ENCODE measurements around the gene MUC12.
"Not testable (repeated sequence)": the region's sequence is repeated elsewhere in the genome, so short reads cannot be mapped to it uniquely, and the experiment has no call there.

Gene MUC12

DNA sequence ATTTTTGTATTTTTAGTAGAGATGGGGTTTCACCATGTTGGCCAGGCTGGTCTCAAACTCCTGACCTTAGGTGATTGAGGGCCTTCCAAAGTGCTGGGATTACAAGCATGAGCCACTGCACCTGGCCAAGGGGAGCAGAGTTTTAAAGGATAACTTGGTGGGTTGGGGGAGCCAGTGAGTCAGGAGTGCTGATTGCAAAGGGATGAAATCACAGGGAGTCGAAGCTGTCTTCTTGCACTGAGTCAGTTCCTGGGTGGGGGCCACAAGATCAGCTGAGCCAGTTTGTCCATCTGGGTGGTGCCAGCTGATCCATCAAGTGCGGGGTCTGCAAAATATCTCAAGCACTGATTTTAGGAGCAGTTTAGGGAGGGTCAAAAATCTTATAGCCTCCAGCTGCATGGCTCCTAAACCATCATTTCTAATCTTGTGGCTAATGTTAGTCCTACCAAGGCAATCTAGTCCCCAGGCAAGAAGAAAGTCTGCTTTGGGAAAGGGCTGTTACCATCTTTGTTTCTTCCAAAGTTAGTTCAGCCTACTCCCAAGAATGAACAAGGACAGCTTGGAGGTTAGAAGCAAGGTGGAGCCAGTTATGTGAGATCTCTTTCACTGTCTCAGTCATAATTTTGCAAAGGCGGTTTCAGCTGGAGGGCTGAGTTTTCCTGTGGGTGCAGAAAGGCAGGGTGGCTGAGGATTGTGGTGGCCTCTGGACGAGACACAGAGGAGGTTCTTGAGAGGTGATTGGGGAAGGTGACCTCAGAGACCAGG lies 15.8 kb downstream of the MUC12 start:
- H3K9me3 ChIP-seq (ENCODE audit: control insufficient read depth, low read length); H3K9ac ChIP-seq; H3K4me1 ChIP-seq; H3K36me3 ChIP-seq (ENCODE audit: control insufficient read depth, insufficient read depth, low read length); H3K27ac ChIP-seq; H3K79me2 ChIP-seq; H3K27me3 ChIP-seq (ENCODE audit: control insufficient read depth, insufficient read depth, low read length); H3K4me2 ChIP-seq (ENCODE audit: low read length); H3K4me3 ChIP-seq (ENCODE audit: low read depth, low read length); H2AFZ ChIP-seq: not testable (repeated sequence)

DNA sequence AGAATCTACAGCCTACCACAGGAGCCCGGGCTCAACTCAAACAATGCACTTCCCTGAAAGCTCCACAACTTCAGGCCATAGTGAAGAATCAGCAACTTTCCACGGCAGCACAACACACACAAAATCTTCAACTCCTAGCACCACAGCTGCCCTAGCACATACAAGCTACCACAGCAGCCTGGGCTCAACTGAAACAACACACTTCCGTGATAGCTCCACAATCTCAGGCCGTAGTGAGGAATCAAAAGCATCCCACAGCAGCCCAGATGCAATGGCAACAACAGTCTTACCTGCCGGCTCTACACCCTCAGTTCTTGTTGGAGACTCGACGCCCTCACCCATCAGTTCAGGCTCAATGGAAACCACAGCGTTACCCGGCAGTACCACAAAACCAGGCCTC lies 22.3 kb downstream of the MUC12 start:
- no peak overlapping the region for H3K27ac ChIP-seq
- H3K4me1 ChIP-seq: no peaks in the 10 kb centered on the region
- H2AFZ ChIP-seq: no peak overlapping the region
- no peak overlapping the region for H3K4me3 ChIP-seq (ENCODE audit: low read depth, low read length)
- no peak overlapping the region for H3K9ac ChIP-seq
- H3K79me2 ChIP-seq: no peaks in the 10 kb centered on the region
- H3K36me3 ChIP-seq (ENCODE audit: control insufficient read depth, insufficient read depth, low read length): no peaks in the 10 kb centered on the region
- TF ChIP-seq, protein P1, sequence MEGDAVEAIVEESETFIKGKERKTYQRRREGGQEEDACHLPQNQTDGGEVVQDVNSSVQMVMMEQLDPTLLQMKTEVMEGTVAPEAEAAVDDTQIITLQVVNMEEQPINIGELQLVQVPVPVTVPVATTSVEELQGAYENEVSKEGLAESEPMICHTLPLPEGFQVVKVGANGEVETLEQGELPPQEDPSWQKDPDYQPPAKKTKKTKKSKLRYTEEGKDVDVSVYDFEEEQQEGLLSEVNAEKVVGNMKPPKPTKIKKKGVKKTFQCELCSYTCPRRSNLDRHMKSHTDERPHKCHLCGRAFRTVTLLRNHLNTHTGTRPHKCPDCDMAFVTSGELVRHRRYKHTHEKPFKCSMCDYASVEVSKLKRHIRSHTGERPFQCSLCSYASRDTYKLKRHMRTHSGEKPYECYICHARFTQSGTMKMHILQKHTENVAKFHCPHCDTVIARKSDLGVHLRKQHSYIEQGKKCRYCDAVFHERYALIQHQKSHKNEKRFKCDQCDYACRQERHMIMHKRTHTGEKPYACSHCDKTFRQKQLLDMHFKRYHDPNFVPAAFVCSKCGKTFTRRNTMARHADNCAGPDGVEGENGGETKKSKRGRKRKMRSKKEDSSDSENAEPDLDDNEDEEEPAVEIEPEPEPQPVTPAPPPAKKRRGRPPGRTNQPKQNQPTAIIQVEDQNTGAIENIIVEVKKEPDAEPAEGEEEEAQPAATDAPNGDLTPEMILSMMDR (IDR thresholded peaks at IDR 0.05): no peak
- H3K9me3 ChIP-seq (ENCODE audit: control insufficient read depth, low read length): no peaks in the 10 kb centered on the region
- H3K4me2 ChIP-seq (ENCODE audit: low read length): no peak overlapping the region
- H3K27me3 ChIP-seq (ENCODE audit: control insufficient read depth, insufficient read depth, low read length): no peaks in the 10 kb centered on the region

DNA sequence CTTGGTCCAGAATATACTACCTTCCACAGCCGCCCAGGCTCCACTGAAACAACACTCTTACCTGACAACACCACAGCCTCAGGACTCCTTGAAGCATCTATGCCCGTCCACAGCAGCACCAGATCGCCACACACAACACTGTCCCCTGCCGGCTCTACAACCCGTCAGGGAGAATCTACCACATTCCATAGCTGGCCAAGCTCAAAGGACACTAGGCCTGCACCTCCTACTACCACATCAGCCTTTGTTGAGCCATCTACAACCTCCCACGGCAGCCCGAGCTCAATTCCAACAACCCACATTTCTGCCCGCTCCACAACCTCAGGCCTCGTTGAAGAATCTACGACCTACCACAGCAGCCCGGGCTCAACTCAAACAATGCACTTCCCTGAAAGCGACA lies 22.9 kb downstream of the MUC12 start:
- H3K4me2 ChIP-seq (ENCODE audit: low read length); H3K4me3 ChIP-seq (ENCODE audit: low read depth, low read length); H3K27ac ChIP-seq; H3K79me2 ChIP-seq; H3K27me3 ChIP-seq (ENCODE audit: control insufficient read depth, insufficient read depth, low read length); H2AFZ ChIP-seq; H3K9ac ChIP-seq; H3K4me1 ChIP-seq; H3K36me3 ChIP-seq (ENCODE audit: control insufficient read depth, insufficient read depth, low read length); H3K9me3 ChIP-seq (ENCODE audit: control insufficient read depth, low read length): not testable (repeated sequence)

DNA sequence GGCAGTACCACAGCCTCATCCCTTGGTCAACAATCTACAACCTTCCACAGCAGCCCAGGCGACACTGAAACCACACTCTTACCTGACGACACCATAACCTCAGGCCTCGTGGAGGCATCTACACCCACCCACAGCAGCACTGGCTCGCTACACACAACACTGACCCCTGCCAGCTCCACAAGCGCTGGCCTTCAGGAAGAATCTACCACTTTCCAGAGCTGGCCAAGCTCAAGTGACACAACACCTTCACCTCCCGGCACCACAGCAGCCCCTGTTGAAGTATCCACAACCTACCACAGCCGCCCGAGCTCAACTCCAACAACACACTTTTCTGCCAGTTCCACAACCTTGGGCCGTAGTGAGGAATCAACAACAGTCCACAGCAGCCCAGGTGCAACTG lies 25.3 kb downstream of the MUC12 start:
- H3K4me1 ChIP-seq; H3K9me3 ChIP-seq (ENCODE audit: control insufficient read depth, low read length); H3K27ac ChIP-seq; H3K4me3 ChIP-seq (ENCODE audit: low read depth, low read length); H3K79me2 ChIP-seq; H3K4me2 ChIP-seq (ENCODE audit: low read length); H3K27me3 ChIP-seq (ENCODE audit: control insufficient read depth, insufficient read depth, low read length); H3K9ac ChIP-seq; H3K36me3 ChIP-seq (ENCODE audit: control insufficient read depth, insufficient read depth, low read length); H2AFZ ChIP-seq: not testable (repeated sequence)

DNA sequence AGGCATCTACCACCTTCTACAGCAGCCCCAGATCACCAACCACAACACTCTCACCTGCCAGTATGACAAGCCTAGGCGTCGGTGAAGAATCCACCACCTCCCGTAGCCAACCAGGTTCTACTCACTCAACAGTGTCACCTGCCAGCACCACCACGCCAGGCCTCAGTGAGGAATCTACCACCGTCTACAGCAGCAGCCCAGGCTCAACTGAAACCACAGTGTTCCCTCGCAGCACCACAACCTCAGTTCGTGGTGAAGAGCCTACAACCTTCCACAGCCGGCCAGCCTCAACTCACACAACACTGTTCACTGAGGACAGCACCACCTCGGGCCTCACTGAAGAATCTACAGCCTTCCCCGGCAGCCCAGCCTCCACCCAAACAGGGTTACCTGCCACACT lies 29.2 kb downstream of the MUC12 start:
- not testable (repeated sequence) for H3K9me3 ChIP-seq (ENCODE audit: control insufficient read depth, low read length); H3K4me2 ChIP-seq (ENCODE audit: low read length); H2AFZ ChIP-seq; H3K27me3 ChIP-seq (ENCODE audit: control insufficient read depth, insufficient read depth, low read length); H3K4me3 ChIP-seq (ENCODE audit: low read depth, low read length); H3K36me3 ChIP-seq (ENCODE audit: control insufficient read depth, insufficient read depth, low read length); H3K79me2 ChIP-seq; H3K9ac ChIP-seq; H3K4me1 ChIP-seq; H3K27ac ChIP-seq

DNA sequence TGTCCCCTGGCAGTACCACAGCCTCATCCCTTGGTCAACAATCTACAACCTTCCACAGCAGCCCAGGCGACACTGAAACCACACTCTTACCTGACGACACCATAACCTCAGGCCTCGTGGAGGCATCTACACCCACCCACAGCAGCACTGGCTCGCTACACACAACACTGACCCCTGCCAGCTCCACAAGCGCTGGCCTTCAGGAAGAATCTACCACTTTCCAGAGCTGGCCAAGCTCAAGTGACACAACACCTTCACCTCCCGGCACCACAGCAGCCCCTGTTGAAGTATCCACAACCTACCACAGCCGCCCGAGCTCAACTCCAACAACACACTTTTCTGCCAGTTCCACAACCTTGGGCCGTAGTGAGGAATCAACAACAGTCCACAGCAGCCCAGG lies 30.0 kb downstream of the MUC12 start:
- not testable (repeated sequence) for H3K36me3 ChIP-seq (ENCODE audit: control insufficient read depth, insufficient read depth, low read length); H3K27me3 ChIP-seq (ENCODE audit: control insufficient read depth, insufficient read depth, low read length); H3K4me3 ChIP-seq (ENCODE audit: low read depth, low read length); H3K4me1 ChIP-seq; H3K27ac ChIP-seq; H3K4me2 ChIP-seq (ENCODE audit: low read length); H3K79me2 ChIP-seq; H2AFZ ChIP-seq; H3K9me3 ChIP-seq (ENCODE audit: control insufficient read depth, low read length); H3K9ac ChIP-seq

DNA sequence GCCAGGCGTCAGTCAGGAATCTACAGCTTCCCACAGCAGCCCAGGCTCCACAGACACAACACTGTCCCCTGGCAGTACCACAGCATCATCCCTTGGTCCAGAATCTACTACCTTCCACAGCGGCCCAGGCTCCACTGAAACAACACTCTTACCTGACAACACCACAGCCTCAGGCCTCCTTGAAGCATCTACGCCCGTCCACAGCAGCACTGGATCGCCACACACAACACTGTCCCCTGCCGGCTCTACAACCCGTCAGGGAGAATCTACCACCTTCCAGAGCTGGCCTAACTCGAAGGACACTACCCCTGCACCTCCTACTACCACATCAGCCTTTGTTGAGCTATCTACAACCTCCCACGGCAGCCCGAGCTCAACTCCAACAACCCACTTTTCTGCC lies 30.7 kb downstream of the MUC12 start:
- H3K4me3 ChIP-seq (ENCODE audit: low read depth, low read length); H3K27me3 ChIP-seq (ENCODE audit: control insufficient read depth, insufficient read depth, low read length); H3K4me2 ChIP-seq (ENCODE audit: low read length); H3K9me3 ChIP-seq (ENCODE audit: control insufficient read depth, low read length); H3K79me2 ChIP-seq; H2AFZ ChIP-seq; H3K4me1 ChIP-seq; H3K36me3 ChIP-seq (ENCODE audit: control insufficient read depth, insufficient read depth, low read length); H3K27ac ChIP-seq; H3K9ac ChIP-seq: not testable (repeated sequence)

DNA sequence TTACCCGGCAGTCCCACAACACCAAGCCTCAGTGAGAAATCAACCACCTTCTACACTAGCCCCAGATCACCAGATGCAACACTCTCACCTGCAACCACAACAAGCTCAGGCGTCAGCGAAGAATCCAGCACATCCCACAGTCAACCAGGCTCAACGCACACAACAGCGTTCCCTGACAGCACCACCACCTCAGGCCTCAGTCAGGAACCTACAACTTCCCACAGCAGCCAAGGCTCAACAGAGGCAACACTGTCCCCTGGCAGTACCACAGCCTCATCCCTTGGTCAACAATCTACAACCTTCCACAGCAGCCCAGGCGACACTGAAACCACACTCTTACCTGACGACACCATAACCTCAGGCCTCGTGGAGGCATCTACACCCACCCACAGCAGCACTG lies 33.0 kb downstream of the MUC12 start:
- H3K4me1 ChIP-seq; H3K27me3 ChIP-seq (ENCODE audit: control insufficient read depth, insufficient read depth, low read length); H3K36me3 ChIP-seq (ENCODE audit: control insufficient read depth, insufficient read depth, low read length); H3K9me3 ChIP-seq (ENCODE audit: control insufficient read depth, low read length); H3K79me2 ChIP-seq; H2AFZ ChIP-seq; H3K9ac ChIP-seq; H3K4me3 ChIP-seq (ENCODE audit: low read depth, low read length); H3K27ac ChIP-seq; H3K4me2 ChIP-seq (ENCODE audit: low read length): not testable (repeated sequence)

DNA sequence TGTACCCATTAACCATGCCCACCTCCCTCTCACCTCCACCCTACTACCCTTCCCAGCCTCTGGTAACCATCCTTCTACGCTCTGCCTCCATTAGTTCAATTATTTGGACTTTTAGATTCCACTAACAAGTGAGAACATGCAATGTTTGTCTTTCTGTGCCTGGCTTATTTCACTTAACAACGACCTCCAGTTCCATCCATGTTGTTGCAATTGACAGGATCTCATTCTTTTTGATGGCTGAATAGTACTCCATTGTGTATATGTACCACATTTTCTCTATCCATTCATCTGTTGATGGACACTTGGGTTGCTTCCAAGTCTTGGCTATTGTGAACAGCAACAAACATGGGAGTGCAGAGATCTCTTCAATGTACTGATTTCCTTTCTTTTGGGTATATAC lies 38.0 kb downstream of the MUC12 start:
- not testable (repeated sequence) for H3K79me2 ChIP-seq; H2AFZ ChIP-seq; H3K4me1 ChIP-seq; H3K4me2 ChIP-seq (ENCODE audit: low read length); H3K36me3 ChIP-seq (ENCODE audit: control insufficient read depth, insufficient read depth, low read length); H3K27me3 ChIP-seq (ENCODE audit: control insufficient read depth, insufficient read depth, low read length); H3K4me3 ChIP-seq (ENCODE audit: low read depth, low read length); H3K27ac ChIP-seq; H3K9me3 ChIP-seq (ENCODE audit: control insufficient read depth, low read length); H3K9ac ChIP-seq

Measured in parathyroid adenoma (tissue), 2 donors.